ENCODE measurements around the gene FBXO40.

DNA sequence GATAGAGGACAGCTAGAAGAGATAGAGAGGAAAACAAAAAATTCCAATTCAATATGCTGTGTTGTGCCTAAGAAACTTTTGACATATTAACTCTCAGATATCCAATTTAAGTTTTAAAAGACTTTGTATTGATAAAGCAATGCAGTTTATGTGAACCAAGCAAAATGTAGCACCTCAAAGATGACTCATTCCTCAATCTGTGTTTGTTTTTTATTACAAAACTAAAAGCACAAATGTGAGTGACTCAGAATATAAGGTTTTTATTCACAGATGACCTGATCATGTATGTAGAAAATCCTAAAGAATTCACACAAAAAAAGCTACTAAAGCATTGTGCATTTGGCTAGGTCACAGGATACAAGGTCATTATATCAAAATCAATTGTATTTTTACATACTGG lies 56.5 kb downstream of the FBXO40 start:
- TF ChIP-seq, protein P1, sequence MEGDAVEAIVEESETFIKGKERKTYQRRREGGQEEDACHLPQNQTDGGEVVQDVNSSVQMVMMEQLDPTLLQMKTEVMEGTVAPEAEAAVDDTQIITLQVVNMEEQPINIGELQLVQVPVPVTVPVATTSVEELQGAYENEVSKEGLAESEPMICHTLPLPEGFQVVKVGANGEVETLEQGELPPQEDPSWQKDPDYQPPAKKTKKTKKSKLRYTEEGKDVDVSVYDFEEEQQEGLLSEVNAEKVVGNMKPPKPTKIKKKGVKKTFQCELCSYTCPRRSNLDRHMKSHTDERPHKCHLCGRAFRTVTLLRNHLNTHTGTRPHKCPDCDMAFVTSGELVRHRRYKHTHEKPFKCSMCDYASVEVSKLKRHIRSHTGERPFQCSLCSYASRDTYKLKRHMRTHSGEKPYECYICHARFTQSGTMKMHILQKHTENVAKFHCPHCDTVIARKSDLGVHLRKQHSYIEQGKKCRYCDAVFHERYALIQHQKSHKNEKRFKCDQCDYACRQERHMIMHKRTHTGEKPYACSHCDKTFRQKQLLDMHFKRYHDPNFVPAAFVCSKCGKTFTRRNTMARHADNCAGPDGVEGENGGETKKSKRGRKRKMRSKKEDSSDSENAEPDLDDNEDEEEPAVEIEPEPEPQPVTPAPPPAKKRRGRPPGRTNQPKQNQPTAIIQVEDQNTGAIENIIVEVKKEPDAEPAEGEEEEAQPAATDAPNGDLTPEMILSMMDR (IDR thresholded peaks at IDR 0.05; ENCODE audit: low read length), result no peak
- no peak for TF ChIP-seq EZH2 (IDR thresholded peaks at IDR 0.05; ENCODE audit: borderline replicate concordance, low read length)

Data from OCI-LY1 (cell line).